K562 (cell line): Measurements from ENCODE around the gene LRRC43. TPM values are rescaled to one million over a fixed set of nuclear protein-coding genes. Genes with fewer than 3 reads are reported as not detected.
A peak's percentile ranks its signal among the peaks of the same experiment; 100 is the strongest.

Experiments used
- ELK3 ChIP-seq: fragments of 450-650 bp; formaldehyde crosslinking; IDR thresholded peaks from 2 replicates; pipeline ENCODE4 v1.4.0; 2020; ENCODE audit warnings: mild to moderate bottlenecking
- MLLT1 ChIP-seq, 2 experiments: fragments of 450-650 bp; IDR thresholded peaks; 2 replicates each; pipeline ENCODE4 v1.6.1; 2016
- MNT ChIP-seq, 2 experiments: fragments of 450-650 bp; conservative IDR thresholded peaks; 2 replicates each; pipeline ENCODE4 v1.6.1; 2017; ENCODE audit warnings: mild to moderate bottlenecking in 2 of 2, moderate library complexity in 2 of 2
- MYC ChIP-seq, 2 experiments: fragments of 250-450 bp in 1 of 2; sonication (Bioruptor Pico) in 1 of 2; IDR thresholded peaks; 2 replicates each; pipeline versions ENCODE4 v1.5.1 to v1.6.1; 2012 to 2021; ENCODE audit warnings: low read depth in 2 of 2, borderline replicate concordance in 1 of 2, improper control_type of control experiment in 1 of 2, low read length in 1 of 2, mild to moderate bottlenecking in 1 of 2, moderate library complexity in 1 of 2
- NFATC3 ChIP-seq: fragments of 450-650 bp; IDR thresholded peaks from 2 replicates; pipeline ENCODE4 v1.6.1; 2017; ENCODE audit warnings: mild to moderate bottlenecking
- PHF20 ChIP-seq: fragments of 450-650 bp; IDR thresholded peaks from 2 replicates; pipeline ENCODE4 v1.6.1; 2018; ENCODE audit not compliant: partially characterized antibody
- PHF21A ChIP-seq: fragments of 450-650 bp; IDR thresholded peaks from 2 replicates; pipeline ENCODE4 v1.6.1; 2017; ENCODE audit warnings: low read depth, borderline replicate concordance
- POLR2AphosphoS2 ChIP-seq: IDR thresholded peaks from 2 replicates; pipeline ENCODE4 v1.6.1; 2012; ENCODE audit warnings: low read length, improper control_type of control experiment
- POLR2G ChIP-seq: fragments of 200-400 bp; formaldehyde crosslinking; IDR thresholded peaks from 2 replicates; pipeline ENCODE4 v1.6.1; 2017; ENCODE audit warnings: low read depth, mild to moderate bottlenecking, antibody characterized with exemption, low read length, moderate library complexity
- RAD51 ChIP-seq: fragments of 450-650 bp; IDR thresholded peaks from 2 replicates; pipeline ENCODE4 v1.7.1; 2016; ENCODE audit warnings: low read depth, mild to moderate bottlenecking, borderline replicate concordance
- SP1 ChIP-seq: sonication (generic); formaldehyde crosslinking; IDR thresholded peaks from 2 replicates; pipeline ENCODE4 v1.8.1; 2022; ENCODE audit warnings: mild to moderate bottlenecking, missing genetic modification reagents
- SUPT5H ChIP-seq: fragments of 450-650 bp; IDR thresholded peaks from 2 replicates; pipeline ENCODE4 v1.6.1; 2016
- TAF15 ChIP-seq: fragments of 200-400 bp; formaldehyde crosslinking; IDR thresholded peaks from 2 replicates; pipeline ENCODE4 v1.6.1; 2017; ENCODE audit warnings: mild to moderate bottlenecking, low read depth, low read length, moderate library complexity
- USF1 ChIP-seq: sonication (generic); formaldehyde crosslinking; IDR thresholded peaks from 2 replicates; pipeline ENCODE4 v1.9.0; 2022; ENCODE audit warnings: mild to moderate bottlenecking, missing genetic modification reagents
- USF2 ChIP-seq: sonication (generic); formaldehyde crosslinking; IDR thresholded peaks from 2 replicates; pipeline ENCODE4 v1.5.0; 2020; ENCODE audit warnings: missing genetic modification reagents
- ZBTB26 ChIP-seq: fragments of 450-650 bp; formaldehyde crosslinking; IDR thresholded peaks from 2 replicates; pipeline ENCODE4 v1.4.0; 2022; ENCODE audit warnings: missing genetic modification characterization
- ZBTB33 ChIP-seq: sonication (generic); formaldehyde crosslinking; IDR thresholded peaks from 2 replicates; pipeline ENCODE4 v1.8.1; 2023; ENCODE audit warnings: mild to moderate bottlenecking, missing genetic modification reagents
- ZEB2 ChIP-seq: fragments of 450-650 bp; IDR thresholded peaks from 2 replicates; pipeline ENCODE4 v1.6.1; 2016
- polyA plus RNA-seq, 8 experiments: library from polyadenylated mRNA; depleted of rRNA in 4 of 8; stranded (reverse) in 5 of 8; unstranded in 3 of 8; fragments of >200 nt; fragmentation: Nextera tagmentation in 2 of 8; fragmentation: Illumina TruSeq in 1 of 8; extraction: Ambion mirVana in 2 of 8; extraction: Trizol in 1 of 8; gene quantifications; 2 replicates each; pipeline versions ENCODE4 v1.2.1 to v1.2.3, GENCODE V29; 2011 to 2014; ENCODE audit warnings: inconsistent platforms in 1 of 8, missing spikeins in 1 of 8
- total RNA-seq, 7 experiments: library from RNA; depleted of rRNA in 6 of 7; stranded (reverse); fragments of >200 nt in 6 of 7; fragmentation: Illumina TruSeq in 2 of 7; extraction: Trizol in 2 of 7; gene quantifications; 2 replicates each; pipeline versions ENCODE4 v1.2.1 to v1.2.3, GENCODE V29; 2011 to 2021; ENCODE audit warnings: low replicate concordance in 1 of 7

Gene LRRC43
- total and polyA plus RNA-seq, 9 of the 15 experiments (the other 6 are each of a cell fraction or from before 2014, with no cell fraction given): 0.19 TPM; not detected in 8

- TF ChIP-seq MNT (conservative IDR thresholded peaks at IDR 0.05): peak; percentile 38 to 61; a peak in 1 of 4 replicates
- no peak for TF ChIP-seq ZBTB26 (CRISPR knock-in tag)
- peak; percentile 58; the same call in 1 of the 2 replicates for TF ChIP-seq RAD51
- peak; percentile 22; the same call in 1 of the 2 replicates for TF ChIP-seq MYC (IDR thresholded peaks at IDR 0.05; ENCODE audit: low read depth, low read length)
- no peak for TF ChIP-seq MYC (CRISPR knock-in tag; IDR thresholded peaks at IDR 0.05; ENCODE audit: borderline replicate concordance, low read depth)
- TF ChIP-seq USF1 (CRISPR knock-in tag): peak; percentile 74
- 0 out of 2 replicates have a peak, but pooled peaks have one; percentile 59 for TF ChIP-seq POLR2AphosphoS2
- TF ChIP-seq SUPT5H: peak; percentile 75
- no peak for TF ChIP-seq ZEB2
- TF ChIP-seq ELK3 (CRISPR knock-in tag): no peak
- peak; percentile 73 for TF ChIP-seq USF2 (CRISPR knock-in tag)
- no peak for TF ChIP-seq PHF21A
- no peak for TF ChIP-seq SP1 (CRISPR knock-in tag)
- TF ChIP-seq TAF15: no peak
- TF ChIP-seq NFATC3: no peak
- TF ChIP-seq PHF20: no peak
- TF ChIP-seq ZBTB33: 0 out of 2 replicates have a peak, but pooled peaks have one; percentile 69
- peak; percentile 73 for TF ChIP-seq POLR2G
- 0 out of 4 replicates have a peak, but pooled peaks of 1 of the 2 experiments have one; percentile 28 for TF ChIP-seq MLLT1 (IDR thresholded peaks at IDR 0.05)
These were observed 23.4 kb downstream of the LRRC43 start (continued) for GRCh38 chr12:122206111-122206881.
